ENCODE measurements around the gene RNF4.

- TF ChIP-seq CTCF (conservative IDR thresholded peaks at IDR 0.05 in 1 of 2, IDR thresholded peaks at IDR 0.05 in 1 of 2; ENCODE audit: low read depth in 1 of 2, low read length in 2 of 2) (no peak), EZH2 (IDR thresholded peaks at IDR 0.05; ENCODE audit: low read length, missing control alignments) (no peak)
Measured at GRCh38 chr4:2497324-2497723, 28.4 kb downstream of the RNF4 start.

Data from fibroblast of lung (primary cell).